HG03457 (cell line): ENCODE results near the gene ZMIZ2.
A peak's percentile ranks its signal among the peaks of the same experiment; 100 is the strongest.
"Not testable (repeated sequence)": the region's sequence is repeated elsewhere in the genome, so short reads cannot be mapped to it uniquely, and the experiment has no call there.

ENCODE experiments used
- ATAC-seq: cut with Tn5 transposase; IDR thresholded peaks from one replicate; pipeline ENCODE4 v1.9.1; 2021; ENCODE audit warnings: moderate number of reproducible peaks; ENCODE audit not compliant: unreplicated experiment

ZMIZ2 gene

DNA sequence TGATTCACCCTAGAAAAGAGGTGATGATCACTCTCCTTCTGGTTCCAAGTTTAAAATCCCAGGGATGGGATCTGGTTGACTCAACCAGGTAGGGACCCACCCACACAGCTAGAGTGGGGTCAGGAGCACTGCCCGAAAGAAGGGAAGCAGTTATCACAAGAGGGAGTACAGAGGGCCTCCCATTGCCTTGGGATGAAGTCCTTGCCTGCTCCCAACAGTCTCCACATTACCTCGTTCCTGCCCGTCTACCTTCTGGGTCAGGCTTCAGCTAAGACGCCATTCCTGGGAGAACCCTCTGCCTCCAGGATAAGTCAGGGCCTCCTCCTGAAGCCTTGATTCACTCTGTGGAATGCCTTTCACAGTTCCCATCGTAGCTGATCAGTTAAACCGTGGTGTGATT, 23.8 kb downstream of the ZMIZ2 start:
- ATAC-seq, result no peak

DNA sequence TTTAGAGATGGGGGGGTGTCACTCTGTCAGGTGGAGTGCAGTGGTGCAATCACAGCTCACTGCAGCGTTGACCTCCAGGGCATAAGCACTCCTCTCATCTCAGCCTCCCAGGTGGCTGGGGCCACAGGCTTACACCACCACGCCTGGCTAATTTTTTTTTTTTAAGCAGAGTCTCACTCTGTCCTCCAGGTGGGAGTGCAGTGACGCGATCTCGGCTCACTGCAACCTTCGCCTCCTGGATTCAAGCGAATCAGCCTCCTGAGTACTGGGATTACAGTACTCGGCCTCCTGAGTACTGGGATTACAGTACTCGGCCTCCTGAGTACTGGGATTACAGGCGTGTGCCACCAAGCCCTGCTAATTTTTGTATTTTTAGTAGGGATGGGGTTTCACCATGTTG, 24.2 kb downstream of the ZMIZ2 start:
- no peak for ATAC-seq

DNA sequence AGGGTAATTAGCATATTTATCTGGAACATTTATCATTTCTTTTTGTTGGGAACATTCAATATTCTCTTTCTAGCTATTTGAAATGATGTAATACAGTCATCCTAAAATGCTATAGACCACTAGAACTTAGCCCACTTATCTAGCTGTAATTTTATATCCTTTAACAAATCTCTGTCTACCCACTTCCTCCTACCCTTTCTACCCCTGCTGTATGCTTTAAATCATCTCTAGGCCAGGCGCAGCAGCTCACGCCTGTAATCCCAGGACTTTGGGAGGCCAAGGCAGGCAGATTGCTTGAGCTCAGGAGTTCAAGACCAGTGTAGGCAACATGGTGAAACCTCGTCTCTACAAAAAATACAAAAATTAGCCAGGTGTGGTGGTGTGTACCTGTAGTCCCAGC, 25.8 kb downstream of the ZMIZ2 start:
- ATAC-seq, result not testable (repeated sequence)

DNA sequence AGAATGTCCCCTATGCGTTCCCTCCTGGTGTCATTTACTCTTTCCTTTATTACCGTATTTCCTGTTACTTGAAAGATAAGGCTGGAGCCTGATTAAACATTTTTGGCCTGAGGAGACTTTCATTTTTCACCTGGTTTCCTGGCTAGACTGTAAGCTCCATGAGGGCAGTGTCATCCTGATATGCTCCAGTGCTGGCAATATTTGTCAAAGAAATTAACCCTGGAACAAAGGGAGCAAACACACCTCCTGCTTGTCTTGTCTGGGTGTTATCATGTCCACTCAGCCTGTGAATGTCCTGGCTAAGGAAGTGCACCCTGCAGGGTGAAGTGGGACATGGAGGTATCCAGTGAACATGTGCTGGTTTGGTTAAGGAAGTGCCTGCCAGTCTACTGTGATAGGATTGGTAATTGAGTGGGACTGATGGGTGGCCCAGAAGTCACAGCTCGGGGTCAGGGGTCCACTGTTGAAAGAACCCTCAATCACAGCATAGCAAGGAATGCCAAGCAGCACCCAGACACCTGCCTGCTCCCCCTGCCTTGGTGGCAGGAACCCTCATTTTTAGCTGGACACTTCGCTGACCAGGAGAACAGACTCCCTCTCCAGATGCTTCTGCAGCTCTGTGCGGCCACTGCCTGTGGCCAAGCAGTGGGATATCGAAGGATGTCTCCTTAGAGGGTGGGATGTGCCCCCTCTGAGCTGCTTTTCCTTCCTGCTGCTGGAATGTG, 26.9 kb downstream of the ZMIZ2 start:
- ATAC-seq, result no peak

DNA sequence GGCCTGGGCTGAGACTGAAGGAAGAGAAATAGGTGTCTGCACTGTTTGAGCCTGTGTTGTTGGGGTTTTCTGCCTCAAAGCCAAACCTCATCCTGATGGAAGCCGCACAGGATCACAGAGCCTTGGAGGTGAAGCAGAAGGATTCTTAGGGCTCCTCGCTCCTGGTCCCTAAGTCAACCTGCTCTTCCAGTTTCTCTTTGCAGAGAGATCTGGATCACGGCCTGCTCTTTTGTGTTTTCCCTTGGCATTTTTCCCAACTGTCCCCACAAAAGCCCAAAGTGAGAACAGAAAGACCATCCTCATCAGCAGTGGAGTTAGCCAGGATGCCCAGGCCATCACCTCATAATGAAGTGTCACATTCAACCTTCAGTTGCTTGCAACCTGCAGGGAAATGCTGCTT, 27.6 kb downstream of the ZMIZ2 start:
- ATAC-seq, result no peak

DNA sequence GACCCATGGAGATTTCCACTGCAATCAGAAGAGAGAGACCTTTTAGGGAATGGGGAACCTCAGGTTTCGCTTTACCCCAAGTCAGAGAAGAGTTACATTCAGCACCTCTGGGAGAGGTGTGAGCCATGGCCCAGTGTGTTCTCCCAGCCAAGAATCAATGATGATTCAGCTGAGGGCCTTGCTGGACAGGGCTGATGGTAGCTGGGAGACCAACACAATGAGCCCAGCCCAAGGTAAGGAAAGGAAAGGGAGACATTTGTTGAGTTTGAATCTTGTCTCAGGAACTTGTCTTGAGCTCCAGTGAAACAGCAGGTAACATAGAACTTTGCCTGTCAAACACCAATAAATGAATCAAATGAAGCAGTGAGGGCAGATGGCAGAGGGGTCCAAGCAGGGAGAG, 33.8 kb downstream of the ZMIZ2 start:
- no peak for ATAC-seq

DNA sequence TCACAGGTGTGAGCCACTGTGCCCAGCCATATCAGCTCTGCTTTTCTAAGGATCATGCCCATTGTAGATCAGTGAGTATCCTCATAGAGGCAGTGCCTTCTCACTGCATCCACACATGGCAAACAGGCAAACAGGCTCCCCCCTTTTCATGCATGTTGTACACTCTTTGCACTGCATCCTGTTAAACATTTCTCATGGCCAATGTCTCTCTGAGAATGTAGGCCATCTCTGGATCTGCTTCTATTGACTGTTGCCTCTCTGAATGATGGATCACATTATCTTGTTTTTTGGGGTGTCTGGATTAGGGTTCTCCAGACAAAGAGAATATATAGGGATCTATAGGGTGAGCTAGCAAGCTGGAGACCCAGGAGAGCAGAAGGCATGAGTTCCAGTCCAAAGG, 34.8 kb downstream of the ZMIZ2 start:
- ATAC-seq, result no peak

DNA sequence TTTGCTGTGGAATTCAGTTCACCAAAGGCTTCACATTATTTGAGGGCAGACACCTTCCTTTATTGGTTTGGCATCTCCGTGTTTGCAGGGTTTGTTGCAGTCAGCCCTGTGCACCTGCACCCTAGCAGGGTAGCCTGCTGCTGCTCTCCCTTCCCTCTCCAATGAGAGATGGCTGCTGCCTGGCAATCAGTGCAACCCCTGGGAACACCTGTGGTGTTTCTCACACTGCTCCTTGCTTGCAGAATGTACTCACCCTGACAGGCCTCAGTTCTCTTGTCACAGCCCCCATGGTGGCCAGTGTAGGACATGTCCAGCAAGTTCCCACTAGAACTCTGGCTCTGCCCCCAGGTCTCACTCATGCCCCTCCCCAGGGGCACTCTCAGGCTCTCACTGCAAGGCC, 35.7 kb downstream of the ZMIZ2 start:
- ATAC-seq, result no peak

DNA sequence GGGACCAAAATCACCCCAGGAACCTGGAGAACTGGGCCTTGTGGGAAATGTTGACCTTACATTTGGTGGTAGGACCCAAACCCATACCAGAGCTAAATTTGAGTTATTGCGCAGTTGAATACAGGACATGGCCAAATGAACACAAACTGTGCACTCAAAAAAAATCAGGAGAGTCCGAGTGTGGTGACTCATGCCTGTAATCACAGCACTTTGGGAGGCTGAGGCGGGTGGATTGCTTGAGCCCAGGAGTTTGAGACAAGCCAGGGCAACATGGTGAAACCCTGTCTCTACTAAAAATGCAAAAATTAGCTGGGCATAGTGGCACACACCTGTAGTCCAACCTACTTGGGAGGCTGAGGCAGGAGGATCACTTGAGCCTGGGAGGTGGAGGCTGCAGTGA, 36.6 kb downstream of the ZMIZ2 start:
- not testable (repeated sequence) for ATAC-seq

DNA sequence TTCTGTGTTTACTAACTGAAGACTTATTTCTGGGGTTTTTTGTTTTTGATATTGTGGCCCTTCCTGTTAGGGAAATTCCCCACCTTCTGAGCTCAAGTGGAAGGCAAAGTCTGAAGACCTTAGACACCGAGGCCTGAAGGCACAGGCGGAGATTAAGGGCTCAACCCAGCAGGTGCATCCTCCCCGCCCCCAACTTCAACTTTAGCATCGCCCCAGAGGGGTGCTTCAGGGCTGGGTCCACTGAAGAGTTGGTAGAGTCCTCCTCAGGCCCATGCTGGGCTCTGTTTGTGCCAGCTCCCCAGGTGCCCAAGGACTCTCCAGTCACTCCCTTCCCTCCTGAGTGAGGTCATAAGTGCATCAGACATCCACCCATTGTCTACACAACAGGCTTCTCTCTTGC, 38.4 kb downstream of the ZMIZ2 start:
- no peak for ATAC-seq

DNA sequence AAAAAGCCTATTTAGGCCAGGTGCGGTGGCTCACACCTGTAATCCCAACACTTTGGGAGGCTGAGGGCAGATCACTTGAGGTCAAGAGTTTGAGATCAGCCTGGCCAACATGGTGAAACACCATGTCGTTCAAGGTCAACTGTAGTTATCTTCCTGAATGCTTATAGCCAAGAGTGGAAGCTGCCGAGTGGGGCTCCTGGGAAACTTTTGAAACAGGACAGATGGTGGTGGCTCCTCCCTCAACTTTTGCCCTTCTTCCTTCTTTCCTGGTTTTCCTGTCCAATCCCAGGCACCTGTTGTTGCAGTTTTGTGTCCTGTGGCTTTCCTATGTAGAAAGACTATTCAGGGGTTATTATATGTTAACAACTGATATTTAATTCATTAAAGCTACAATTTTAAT, 39.1 kb downstream of the ZMIZ2 start:
- no peak for ATAC-seq

DNA sequence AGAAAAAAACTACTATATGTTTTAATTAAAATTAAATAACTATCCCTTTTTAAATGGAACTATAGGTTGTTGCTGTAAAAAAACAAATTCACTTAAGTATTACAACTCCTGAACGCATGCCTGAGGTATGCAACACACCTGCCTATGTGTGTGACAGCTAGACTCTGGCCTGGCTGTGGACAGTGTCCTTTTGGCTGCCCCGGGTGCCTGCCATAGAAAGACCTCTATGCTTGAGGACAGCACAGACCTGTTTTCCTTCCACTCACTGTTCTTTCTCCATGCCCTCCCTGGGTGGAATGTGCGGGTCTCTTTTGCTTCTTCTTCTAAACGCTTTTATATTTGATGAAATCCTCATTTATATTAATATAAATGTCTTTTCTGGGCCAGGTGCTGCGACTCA, 41.3 kb downstream of the ZMIZ2 start:
- ATAC-seq, result no peak

DNA sequence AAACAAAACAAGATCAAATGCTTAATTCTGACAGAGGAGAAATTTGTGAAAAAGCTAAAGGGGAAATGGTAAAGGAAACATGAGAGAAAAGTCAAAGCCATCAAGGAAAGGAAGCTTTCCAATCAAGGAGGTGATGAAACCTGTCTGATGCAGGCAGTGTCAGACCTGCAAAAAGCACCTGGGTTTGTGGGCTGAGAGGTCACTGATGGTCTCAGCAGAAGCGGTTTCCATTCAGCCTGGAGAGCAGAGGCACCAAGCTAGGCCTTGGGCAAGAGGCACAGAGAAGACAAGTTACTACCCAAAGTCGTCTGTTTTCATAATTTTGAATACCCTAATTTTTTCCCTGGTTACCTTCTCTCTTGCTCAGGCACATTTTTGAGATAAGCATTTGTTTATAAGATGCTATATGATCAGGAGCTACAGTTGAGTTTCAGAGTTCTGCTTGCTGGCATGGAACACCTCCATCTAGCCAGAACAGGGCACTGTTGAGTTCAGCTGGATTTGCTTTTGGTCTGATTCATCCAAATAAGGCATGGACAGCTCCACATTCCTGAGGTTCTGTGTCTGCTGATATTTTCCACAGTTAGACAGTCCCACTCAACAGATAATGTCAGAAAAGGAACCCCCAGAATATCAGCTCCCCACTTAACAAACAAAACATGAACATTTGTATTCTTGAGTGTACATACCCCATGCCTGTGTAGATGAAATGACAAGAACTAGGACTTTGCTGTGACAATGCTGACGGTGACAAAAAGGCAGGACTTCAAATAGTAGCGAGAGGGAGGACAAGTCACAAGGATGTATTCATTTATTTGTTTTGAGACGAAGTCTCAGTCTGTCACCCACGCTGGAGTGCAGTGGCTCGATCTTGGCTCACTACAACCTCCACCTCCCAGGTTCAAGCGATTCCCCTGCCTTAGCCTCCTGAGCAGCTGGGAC, 42.9 kb downstream of the ZMIZ2 start:
- no peak for ATAC-seq

DNA sequence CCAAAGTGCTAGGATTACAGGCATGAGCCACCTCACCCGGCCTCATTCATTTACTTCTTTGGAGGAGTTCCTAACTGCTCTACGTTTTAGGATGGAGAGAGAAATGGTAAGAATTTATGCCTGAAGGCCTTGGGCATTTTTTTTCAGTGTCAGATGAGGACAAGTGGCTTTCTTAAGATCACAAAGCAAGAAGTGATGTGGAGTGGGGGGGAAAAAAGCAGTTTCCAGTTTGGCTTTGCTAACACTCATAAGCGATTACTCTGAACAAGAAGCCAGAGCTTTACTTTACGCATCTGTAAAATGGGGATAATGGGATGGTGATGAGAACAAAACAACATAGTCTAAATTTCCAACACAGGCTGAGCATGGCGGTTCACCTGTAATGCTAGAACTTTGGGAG, 45.3 kb downstream of the ZMIZ2 start:
- ATAC-seq, result no peak

DNA sequence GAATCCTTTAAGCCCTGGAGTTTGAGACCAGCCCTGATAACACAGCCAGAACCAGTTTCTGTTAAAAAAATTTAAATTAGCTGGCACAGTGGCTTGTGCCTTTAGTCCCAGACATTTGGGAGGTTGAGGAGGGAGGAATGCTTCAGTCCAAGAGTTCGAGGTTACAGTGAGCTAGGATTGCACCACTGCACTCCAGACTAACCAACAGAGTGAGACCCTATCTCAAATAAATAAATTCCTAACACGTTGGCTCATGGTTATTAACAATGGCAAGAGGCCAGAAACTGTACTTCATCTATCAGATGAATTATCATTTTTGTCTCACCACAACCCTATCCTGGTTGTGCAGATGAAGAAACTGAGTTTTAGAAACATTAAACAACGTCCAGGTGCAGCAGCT, 45.7 kb downstream of the ZMIZ2 start:
- no peak for ATAC-seq

DNA sequence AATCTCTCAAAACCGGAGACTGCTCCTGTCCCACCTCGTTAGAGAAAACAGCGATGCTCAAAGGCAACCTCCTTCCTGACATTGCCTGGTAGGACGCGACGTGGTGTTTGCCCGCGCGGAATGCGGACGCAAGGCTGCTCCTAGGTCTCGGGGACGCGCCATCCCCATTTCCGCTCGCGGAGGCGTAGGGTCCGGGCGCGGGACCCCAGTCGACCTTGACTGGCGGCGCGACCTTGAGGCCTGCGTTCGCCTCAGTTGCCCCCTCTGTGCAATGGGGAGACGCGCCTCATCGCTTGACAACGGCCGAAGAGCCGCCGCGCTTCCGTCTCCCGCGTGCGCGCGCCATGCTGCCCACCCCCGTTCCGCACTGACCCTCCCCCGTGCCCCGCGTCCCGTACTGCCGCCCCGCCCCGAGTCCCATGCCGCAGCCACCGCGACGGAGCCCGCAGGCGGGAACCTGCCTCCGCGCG, 47.4 kb downstream of the ZMIZ2 start:
- ATAC-seq, result peak; percentile 12

DNA sequence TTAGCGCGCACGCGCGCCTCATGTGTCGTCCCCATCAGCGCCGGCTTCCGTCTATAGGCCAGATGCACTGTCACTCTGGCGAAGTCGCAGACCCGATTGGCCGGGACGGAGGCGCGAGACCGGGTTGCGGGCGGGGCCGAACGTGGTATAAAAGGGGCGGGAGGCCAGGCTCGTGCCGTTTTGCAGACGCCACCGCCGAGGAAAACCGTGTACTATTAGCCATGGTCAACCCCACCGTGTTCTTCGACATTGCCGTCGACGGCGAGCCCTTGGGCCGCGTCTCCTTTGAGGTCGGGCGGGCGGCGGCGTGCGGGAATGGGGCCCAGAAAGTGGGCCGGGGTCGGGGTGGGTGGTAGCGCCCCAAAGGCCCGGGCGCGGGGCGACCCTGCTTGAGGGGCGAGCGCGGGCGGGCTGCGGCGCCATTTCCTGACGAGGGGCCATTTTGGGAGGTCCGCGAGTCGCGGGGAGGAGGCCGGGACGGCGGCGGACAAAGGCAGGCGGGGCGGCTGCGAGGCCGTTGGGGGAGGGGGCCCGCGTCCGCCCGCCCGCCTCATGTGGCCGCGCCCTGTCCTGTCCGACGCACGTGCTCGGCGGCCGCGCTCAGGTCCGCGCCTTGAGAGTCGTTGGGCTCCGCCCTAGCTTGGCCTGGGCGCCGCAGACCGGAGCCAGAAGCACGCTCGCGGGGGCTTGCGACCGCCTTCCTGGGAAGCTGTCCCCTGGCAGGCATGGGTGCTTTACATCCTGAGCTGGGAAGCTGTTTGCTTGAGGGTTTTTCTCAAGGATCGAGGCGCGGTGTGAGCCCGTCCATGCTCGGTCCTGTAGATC, 48.1 kb downstream of the ZMIZ2 start, which contains the start of gene PPIA:
Gene PPIA (plus strand): TSS at position 178 of the 825 bp plus-strand sequence. CDS start 44 bp downstream, at position 222.
- ATAC-seq, result peak; percentile 78

DNA sequence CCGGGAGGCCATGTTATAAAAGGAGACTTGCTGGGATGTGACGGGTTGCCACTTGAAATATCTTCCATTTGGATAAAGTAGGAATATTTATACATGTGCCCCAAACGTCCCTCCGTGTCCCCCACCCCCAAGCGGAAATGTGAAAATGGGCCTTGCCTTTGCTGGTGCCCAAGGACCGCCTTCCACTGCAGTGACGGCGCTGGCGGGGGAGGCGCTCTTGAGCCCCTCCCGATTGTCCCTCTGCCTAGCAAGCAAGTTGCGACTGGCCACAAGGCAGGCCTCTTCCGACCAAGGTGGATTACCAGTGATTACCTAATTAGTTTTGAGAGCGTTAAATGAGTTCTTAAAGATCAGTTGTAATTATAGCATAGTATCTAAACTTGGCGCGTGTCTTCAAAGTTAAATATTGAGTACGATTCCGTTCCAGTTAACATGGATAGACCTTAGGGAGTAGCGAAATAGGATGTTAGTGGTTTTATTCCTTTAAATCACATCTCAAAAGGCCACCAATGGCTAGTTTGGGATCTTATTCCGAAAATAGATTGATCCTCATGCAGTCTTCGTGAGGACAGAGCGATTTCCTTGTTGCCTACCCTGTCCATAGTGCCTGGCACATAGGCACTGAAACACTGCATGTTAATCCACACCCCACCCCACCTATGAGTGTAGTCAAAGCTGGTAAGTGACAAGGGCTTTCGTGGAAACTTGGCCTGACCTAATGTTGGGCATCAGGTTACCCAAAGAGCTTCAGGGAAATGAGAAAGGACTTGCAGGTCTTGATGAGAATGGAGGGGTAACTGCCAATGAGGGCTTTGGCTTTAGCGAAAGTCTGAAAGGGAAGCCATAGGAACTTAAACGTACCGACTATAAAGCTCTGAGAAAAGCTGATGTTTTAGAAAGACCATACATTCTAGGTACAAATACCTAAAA, 48.9 kb downstream of the ZMIZ2 start:
- ATAC-seq, result no peak

DNA sequence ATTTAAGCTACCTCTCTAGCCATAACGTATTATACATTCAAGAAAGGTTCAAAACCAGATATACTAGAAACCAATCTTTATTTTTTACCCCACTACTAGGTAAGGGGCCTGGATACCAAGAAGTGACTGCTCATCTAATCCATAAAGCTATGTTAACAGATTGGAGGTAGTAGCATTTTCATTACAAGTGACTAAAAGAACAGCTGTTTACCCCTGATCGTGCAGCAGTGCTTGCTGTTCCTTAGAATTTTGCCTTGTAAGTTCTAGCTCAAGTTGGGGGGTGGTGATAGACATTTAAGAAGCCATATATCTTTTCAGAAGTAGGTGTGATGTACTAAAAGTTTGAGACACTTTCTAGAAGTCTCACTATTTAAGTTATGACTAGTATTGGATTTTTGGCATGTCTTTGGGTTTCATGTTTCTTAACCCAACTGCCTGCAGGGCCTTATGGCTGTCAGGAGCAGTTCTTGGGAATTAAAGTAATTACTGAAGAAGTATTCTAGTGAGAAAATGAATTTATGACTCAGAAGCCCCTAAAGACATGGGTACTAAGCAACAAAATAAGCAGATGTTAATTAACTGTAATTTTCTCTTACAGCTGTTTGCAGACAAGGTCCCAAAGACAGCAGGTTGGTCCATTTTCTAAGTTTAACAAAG, 50.1 kb downstream of the ZMIZ2 start:
- no peak for ATAC-seq

DNA sequence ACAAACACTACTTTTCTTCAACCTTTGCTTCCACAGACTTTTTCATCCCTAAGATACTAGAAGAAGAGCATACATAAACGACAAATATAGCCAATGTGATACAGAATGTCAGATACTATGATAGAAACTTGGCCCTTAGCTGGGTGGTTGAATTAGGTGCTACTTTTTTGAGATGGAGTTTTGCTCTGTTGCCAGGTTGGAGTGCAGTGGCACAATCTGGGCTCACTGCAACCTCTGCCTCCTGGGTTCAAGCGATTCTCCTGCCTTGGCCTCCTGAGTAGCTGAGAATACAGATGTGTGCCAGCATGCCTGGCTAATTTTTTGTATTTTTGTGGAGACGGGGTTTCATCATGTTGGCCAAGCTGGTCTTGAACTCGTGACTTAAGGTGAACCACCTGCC, 51.3 kb downstream of the ZMIZ2 start:
- ATAC-seq, result no peak
